SK-N-SH (cell line): ENCODE measurements around the gene CCDC60. TPM values are rescaled to one million over a fixed set of nuclear protein-coding genes. Genes with fewer than 3 reads are reported as not detected.

Experiments
- CTCF ChIA-PET: fragments of 300-600, 350-600 bp; formaldehyde crosslinking; extraction: SDS; loops from one replicate; lab custom pipeline; 2021; lab: Yijun Ruan, JAX
- POLR2A ChIA-PET: fragments of 350-600 bp; sonication (Branson Sonifier 250); formaldehyde crosslinking; extraction: SDS; loops from one replicate; lab custom pipeline; 2020; ENCODE audit warnings: antibody characterized with exemption, inconsistent platforms; lab: Yijun Ruan, JAX
- DNase-seq: peaks from one replicate; pipeline ENCODE4 v3.0.0; 2012
- H2AFZ ChIP-seq: fragments of 200-600 bp; sonication (generic); 2 replicates; pipeline ENCODE4 v1.8.1; 2016; ENCODE audit warnings: antibody characterized with exemption, mild to moderate bottlenecking, low read depth
- H3F3A ChIP-seq: fragments of 200-600 bp; sonication (generic); replicated peaks from 2 replicates; pipeline ENCODE3; 2016; ENCODE audit warnings: antibody characterized with exemption, mild to moderate bottlenecking; ENCODE audit not compliant: insufficient read depth
- H3K27ac ChIP-seq, 2 experiments: fragments of 200-500 bp in 1 of 2; fragments of 200-600 bp in 1 of 2; sonication (Bioruptor generic) in 1 of 2; sonication (generic), shearing (Covaris generic) in 1 of 2; 2 replicates each; pipeline versions ENCODE4 v1.5.1 to v1.6.1; 2014 to 2016; ENCODE audit warnings: low read depth in 2 of 2, inconsistent platforms in 1 of 2, low read length in 1 of 2, mild to moderate bottlenecking in 1 of 2, mixed read lengths in 1 of 2
- H3K27me3 ChIP-seq: fragments of 200-600 bp; sonication (generic), shearing (Covaris generic); 2 replicates; pipeline ENCODE4 v1.6.1; 2016; ENCODE audit warnings: mixed run types; ENCODE audit not compliant: insufficient read depth
- H3K36me3 ChIP-seq, 2 experiments: fragments of 200-500 bp in 1 of 2; fragments of 200-600 bp in 1 of 2; sonication (Bioruptor generic) in 1 of 2; sonication (generic) in 1 of 2; replicated peaks in 1 of 2; 2 replicates each; pipeline versions ENCODE3 to v1.5.1; 2014 to 2016; ENCODE audit warnings: low read length in 1 of 2, mild to moderate bottlenecking in 1 of 2; ENCODE audit not compliant: insufficient read depth in 2 of 2, control insufficient read depth in 1 of 2
- H3K4me1 ChIP-seq, 2 experiments: fragments of 200-500 bp in 1 of 2; fragments of 200-600 bp in 1 of 2; sonication (Bioruptor generic) in 1 of 2; sonication (generic), shearing (Covaris generic) in 1 of 2; 2 replicates each; pipeline versions ENCODE4 v1.5.1 to v1.6.1; 2014 to 2016; ENCODE audit warnings: low read depth in 1 of 2, low read length in 1 of 2, mixed run types in 1 of 2; ENCODE audit not compliant: insufficient read depth in 2 of 2, control insufficient read depth in 1 of 2
- H3K4me2 ChIP-seq: fragments of 200-600 bp; sonication (generic), shearing (Covaris generic); 2 replicates; pipeline ENCODE4 v1.6.1; 2017; ENCODE audit warnings: mixed run types
- H3K4me3 ChIP-seq, 2 experiments: fragments of 200-500 bp in 1 of 2; fragments of 200-600 bp in 1 of 2; sonication (Bioruptor generic) in 1 of 2; sonication (generic), shearing (Covaris generic) in 1 of 2; 2 replicates each; pipeline versions ENCODE4 v1.5.1 to v1.8.1; 2014 to 2016; ENCODE audit warnings: low read depth in 2 of 2, inconsistent platforms in 1 of 2, low read length in 1 of 2, mild to moderate bottlenecking in 1 of 2, mixed read lengths in 1 of 2, moderate library complexity in 1 of 2
- H3K79me2 ChIP-seq: fragments of 200-600 bp; sonication (generic); 2 replicates; pipeline ENCODE4 v1.8.1; 2017; ENCODE audit warnings: mild to moderate bottlenecking; ENCODE audit not compliant: insufficient read depth
- H3K9ac ChIP-seq: fragments of 200-600 bp; sonication (generic); 2 replicates; pipeline ENCODE4 v1.6.1; 2017; ENCODE audit warnings: mixed run types
- H3K9me2 ChIP-seq: fragments of 200-600 bp; sonication (generic); 2 replicates; pipeline ENCODE4 v1.6.1; 2017; ENCODE audit warnings: mixed run types
- H3K9me3 ChIP-seq: fragments of 200-600 bp; sonication (generic); 2 replicates; pipeline ENCODE4 v1.6.1; 2017; ENCODE audit warnings: mixed run types, mild to moderate bottlenecking, moderate library complexity
- H4K20me1 ChIP-seq: fragments of 200-600 bp; sonication (generic); 2 replicates; pipeline ENCODE4 v1.6.1; 2017; ENCODE audit warnings: mild to moderate bottlenecking, mixed run types; ENCODE audit not compliant: insufficient read depth
- CHD2 ChIP-seq: fragments of 150-350 bp; IDR thresholded peaks from 2 replicates; pipeline ENCODE4 v1.6.1; 2018; ENCODE audit warnings: low read length; ENCODE audit not compliant: partially characterized antibody
- EP300 ChIP-seq, 2 experiments: IDR thresholded peaks; 2 replicates each; pipeline versions ENCODE4 v1.4.0 to v1.6.1; 2012; ENCODE audit warnings: borderline replicate concordance in 1 of 2, low read depth in 1 of 2, low read length in 1 of 2
- FOXJ3 ChIP-seq: sonication (generic); formaldehyde crosslinking; IDR thresholded peaks from 2 replicates; pipeline ENCODE4 v1.5.1; 2020; ENCODE audit warnings: mild to moderate bottlenecking, missing genetic modification reagents
- FOXM1 ChIP-seq: IDR thresholded peaks from 2 replicates; pipeline ENCODE4 v1.4.0; 2012; ENCODE audit warnings: low read depth, mild to moderate bottlenecking
- GATA2 ChIP-seq: sonication (generic); formaldehyde crosslinking; IDR thresholded peaks from 2 replicates; pipeline ENCODE4 v1.5.0; 2020; ENCODE audit warnings: mild to moderate bottlenecking, missing genetic modification reagents
- MXI1 ChIP-seq: IDR thresholded peaks from 2 replicates; pipeline ENCODE4 v1.6.1; 2012; ENCODE audit warnings: mild to moderate bottlenecking, low read depth, low read length, improper control_type of control experiment
- NRF1 ChIP-seq: IDR thresholded peaks from 2 replicates; pipeline ENCODE4 v1.6.1; 2012; ENCODE audit warnings: low read depth, mild to moderate bottlenecking, low read length
- POLR2AphosphoS5 ChIP-seq: IDR thresholded peaks from 2 replicates; pipeline ENCODE4 v1.6.1; 2012; ENCODE audit warnings: low read depth, low read length
- RCOR1 ChIP-seq: fragments of 150-350 bp; IDR thresholded peaks from 2 replicates; pipeline ENCODE4 v1.6.1; 2017; ENCODE audit warnings: antibody characterized with exemption, low read length
- RXRA ChIP-seq: IDR thresholded peaks from 2 replicates; pipeline ENCODE4 v1.4.0; 2012; ENCODE audit warnings: low read depth, mild to moderate bottlenecking, borderline replicate concordance
- TCF12 ChIP-seq: IDR thresholded peaks from 2 replicates; pipeline ENCODE4 v1.4.0; 2012
- WGBS: methylation state at CpG from one replicate; pipeline ENCODE4 v1.1.6; 2017; ENCODE audit warnings: low lambda C conversion rate; 5-methylcytosine and 5-hydroxymethylcytosine counted together
- polyA plus RNA-seq, 3 experiments: library from polyadenylated mRNA; depleted of rRNA; stranded (reverse); fragments of >200 nt; gene quantifications; 2 replicates each; pipeline ENCODE4 v1.2.3, GENCODE V29; 2012
- TF ChIP-seq, protein P1 (sequence below): fragments of 150-350 bp; IDR thresholded peaks from 2 replicates; pipeline ENCODE4 v1.6.1; 2017; ENCODE audit warnings: antibody characterized with exemption, low read length, low read depth, borderline replicate concordance
- TF ChIP-seq, protein P2 (sequence below): IDR thresholded peaks from 2 replicates; pipeline ENCODE4; 2012

Gene CCDC60
- polyA plus RNA-seq, 1 of the 3 experiments (the other 2 are of a cell fraction): not detected

DNA sequence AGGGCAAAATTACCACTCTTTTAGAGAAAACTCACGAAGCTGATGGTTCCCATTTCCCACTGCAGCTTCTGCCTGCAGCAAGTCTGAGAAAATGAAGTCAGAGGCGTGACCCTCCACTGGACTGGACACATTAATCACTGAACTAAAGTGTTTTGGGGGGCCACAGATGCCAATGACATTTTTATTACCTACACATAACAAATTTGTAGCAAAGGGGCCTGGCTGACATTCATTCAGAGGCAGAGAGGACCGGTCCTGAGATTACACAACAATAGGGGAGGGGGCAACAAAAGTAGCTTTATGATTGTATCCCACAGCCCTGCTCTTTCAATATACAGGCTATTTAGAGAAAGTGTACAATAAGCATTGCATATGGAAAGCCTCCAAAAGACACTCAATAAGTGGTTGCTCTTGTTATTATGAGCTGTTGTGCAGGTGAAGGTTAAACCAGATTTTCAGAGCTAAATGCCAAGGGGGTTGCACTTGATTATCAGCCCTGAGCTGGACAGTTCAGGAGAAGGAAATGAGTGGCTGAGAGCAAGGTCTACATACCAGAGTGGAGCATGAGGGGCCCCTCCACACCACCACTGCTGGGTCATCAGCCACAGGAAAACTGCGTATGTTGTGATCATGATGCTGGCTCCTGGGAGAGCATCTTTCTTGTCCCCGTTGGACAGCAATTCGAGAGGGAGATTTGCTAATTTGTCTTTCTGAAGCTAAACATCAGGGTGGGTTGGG lies 41.5 kb upstream of the CCDC60 start:
- no peak overlapping the region for H3K9ac ChIP-seq
- H3K27me3 ChIP-seq: no peaks in the 10 kb centered on the region
- H3K4me3 ChIP-seq: no peak overlapping the region
- POLR2A ChIA-PET: no interaction called here
- H4K20me1 ChIP-seq: no peaks in the 10 kb centered on the region
- H3K27ac ChIP-seq: no peak overlapping the region
- WGBS: 34% methylated on average over 6 of the region's 6 CpGs
- H3K36me3 ChIP-seq: no peaks in the 10 kb centered on the region
- CTCF ChIA-PET: interaction anchor here (1.0 to 2.2 kb wide), 3 partner anchors 58 to 936 kb away, joined by 3 to 6 read pairs (median 3); no protein-coding TSS in a partner anchor
- no peak for TF ChIP-seq MXI1
- no peaks in the 10 kb centered on the region for H3F3A ChIP-seq
- DNase-seq: no peak
- peaks cover 0 to 47% of the 10 kb centered on the region in 2 experiments; a peak in 2 of 4 replicates for H3K4me1 ChIP-seq
- H3K79me2 ChIP-seq: no peaks in the 10 kb centered on the region
- H3K9me2 ChIP-seq: no peaks in the 10 kb centered on the region
- H3K4me2 ChIP-seq: no peak overlapping the region
- no peaks in the 10 kb centered on the region for H3K9me3 ChIP-seq
- H2AFZ ChIP-seq: no peak overlapping the region

- no peak overlapping the region for H3K9ac ChIP-seq
- no peak overlapping the region for H3K4me2 ChIP-seq
- H3K4me3 ChIP-seq: no peak overlapping the region
- H2AFZ ChIP-seq: no peak overlapping the region
- H3K36me3 ChIP-seq: no peaks in the 10 kb centered on the region
- CTCF ChIA-PET: interaction anchor here (1.5 to 2.2 kb wide), 2 partner anchors 59 to 119 kb away, joined by 6 read pairs; no protein-coding TSS in a partner anchor
- H3K79me2 ChIP-seq: no peaks in the 10 kb centered on the region
- no peak for TF ChIP-seq FOXM1
- TF ChIP-seq FOXJ3 (CRISPR knock-in tag): no peak
- TF ChIP-seq RCOR1: no peak
- no peak for TF ChIP-seq RXRA
- TF ChIP-seq, all 33 proteins: peak for 0
- no peak overlapping the region for H3K27ac ChIP-seq
- no peaks in the 10 kb centered on the region for H3F3A ChIP-seq
- no peak for DNase-seq
- no peaks in the 10 kb centered on the region for H3K27me3 ChIP-seq
- WGBS: 24% methylated on average over 5 of the region's 5 CpGs
- POLR2A ChIA-PET: interaction anchor here (1.8 kb wide), 1 partner anchor 222 kb away, joined by 4 read pairs; no protein-coding TSS in a partner anchor
- peaks cover 0 to 38% of the 10 kb centered on the region in 2 experiments; a peak in 2 of 4 replicates for H3K4me1 ChIP-seq
- H4K20me1 ChIP-seq: no peaks in the 10 kb centered on the region
- no peaks in the 10 kb centered on the region for H3K9me2 ChIP-seq
- no peaks in the 10 kb centered on the region for H3K9me3 ChIP-seq
These were observed 40.3 kb upstream of the CCDC60 start for GRCh38 chr12:119294211-119294610.

DNA sequence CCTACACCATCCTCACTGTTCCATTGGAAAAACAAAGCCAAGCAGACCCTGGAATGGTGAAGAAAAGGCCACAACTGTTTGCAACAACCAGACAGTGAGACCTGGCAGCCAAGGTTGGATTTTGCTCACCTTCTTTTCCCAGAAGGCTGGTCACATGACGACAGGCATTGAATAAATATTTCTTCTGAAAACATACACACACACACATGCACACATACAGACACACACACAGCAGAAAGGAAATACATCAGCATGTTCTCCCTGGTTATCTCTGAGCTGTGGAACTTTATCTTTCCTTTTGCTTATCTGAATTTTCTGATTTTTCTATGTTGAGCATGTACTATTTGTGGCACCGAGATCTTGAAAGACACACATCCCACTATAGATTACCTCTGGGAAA lies 38.0 kb upstream of the CCDC60 start:
- Histone ChIP-seq H3F3A (no peaks in the 10 kb centered on the region), H2AFZ (no peak overlapping the region), H3K9me2 (no peaks in the 10 kb centered on the region), H3K9ac (no peak overlapping the region), H3K4me3 (no peak overlapping the region), H3K36me3 (no peaks in the 10 kb centered on the region), H3K79me2 (no peaks in the 10 kb centered on the region), H3K4me1 (peaks cover 0 to 40% of the 10 kb centered on the region in 2 experiments; a peak in 2 of 4 replicates), H3K4me2 (no peak overlapping the region), H3K27ac (no peak overlapping the region), H3K27me3 (no peaks in the 10 kb centered on the region), H4K20me1 (no peaks in the 10 kb centered on the region), H3K9me3 (no peaks in the 10 kb centered on the region)
- CTCF ChIA-PET: interaction anchor here (1.2 kb wide), 1 partner anchor 11 kb away, joined by 3 read pairs; no protein-coding TSS in a partner anchor
- DNase-seq: no peak
- TF ChIP-seq POLR2AphosphoS5: no peak
- no peak for TF ChIP-seq CHD2
- TF ChIP-seq, protein P1, sequence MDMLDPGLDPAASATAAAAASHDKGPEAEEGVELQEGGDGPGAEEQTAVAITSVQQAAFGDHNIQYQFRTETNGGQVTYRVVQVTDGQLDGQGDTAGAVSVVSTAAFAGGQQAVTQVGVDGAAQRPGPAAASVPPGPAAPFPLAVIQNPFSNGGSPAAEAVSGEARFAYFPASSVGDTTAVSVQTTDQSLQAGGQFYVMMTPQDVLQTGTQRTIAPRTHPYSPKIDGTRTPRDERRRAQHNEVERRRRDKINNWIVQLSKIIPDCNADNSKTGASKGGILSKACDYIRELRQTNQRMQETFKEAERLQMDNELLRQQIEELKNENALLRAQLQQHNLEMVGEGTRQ: no peak
- TF ChIP-seq, protein P2, sequence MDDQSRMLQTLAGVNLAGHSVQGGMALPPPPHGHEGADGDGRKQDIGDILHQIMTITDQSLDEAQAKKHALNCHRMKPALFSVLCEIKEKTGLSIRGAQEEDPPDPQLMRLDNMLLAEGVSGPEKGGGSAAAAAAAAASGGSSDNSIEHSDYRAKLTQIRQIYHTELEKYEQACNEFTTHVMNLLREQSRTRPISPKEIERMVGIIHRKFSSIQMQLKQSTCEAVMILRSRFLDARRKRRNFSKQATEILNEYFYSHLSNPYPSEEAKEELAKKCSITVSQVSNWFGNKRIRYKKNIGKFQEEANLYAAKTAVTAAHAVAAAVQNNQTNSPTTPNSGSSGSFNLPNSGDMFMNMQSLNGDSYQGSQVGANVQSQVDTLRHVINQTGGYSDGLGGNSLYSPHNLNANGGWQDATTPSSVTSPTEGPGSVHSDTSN: no peak
- no peak for TF ChIP-seq FOXM1
- no peak for TF ChIP-seq GATA2 (CRISPR knock-in tag)
- 0 out of 4 replicates have a peak, but pooled peaks of 1 of the 2 experiments have one; percentile 12 for TF ChIP-seq EP300 (IDR thresholded peaks at IDR 0.05; ENCODE audit: borderline replicate concordance in 1 of 2, low read depth in 1 of 2, low read length in 1 of 2)
- no peak for TF ChIP-seq NRF1
- TF ChIP-seq TCF12: no peak
- POLR2A ChIA-PET: no interaction called here
- WGBS: 16% methylated on average over 2 of the region's 2 CpGs
